ENCODE data around the gene HIC1.

DNA sequence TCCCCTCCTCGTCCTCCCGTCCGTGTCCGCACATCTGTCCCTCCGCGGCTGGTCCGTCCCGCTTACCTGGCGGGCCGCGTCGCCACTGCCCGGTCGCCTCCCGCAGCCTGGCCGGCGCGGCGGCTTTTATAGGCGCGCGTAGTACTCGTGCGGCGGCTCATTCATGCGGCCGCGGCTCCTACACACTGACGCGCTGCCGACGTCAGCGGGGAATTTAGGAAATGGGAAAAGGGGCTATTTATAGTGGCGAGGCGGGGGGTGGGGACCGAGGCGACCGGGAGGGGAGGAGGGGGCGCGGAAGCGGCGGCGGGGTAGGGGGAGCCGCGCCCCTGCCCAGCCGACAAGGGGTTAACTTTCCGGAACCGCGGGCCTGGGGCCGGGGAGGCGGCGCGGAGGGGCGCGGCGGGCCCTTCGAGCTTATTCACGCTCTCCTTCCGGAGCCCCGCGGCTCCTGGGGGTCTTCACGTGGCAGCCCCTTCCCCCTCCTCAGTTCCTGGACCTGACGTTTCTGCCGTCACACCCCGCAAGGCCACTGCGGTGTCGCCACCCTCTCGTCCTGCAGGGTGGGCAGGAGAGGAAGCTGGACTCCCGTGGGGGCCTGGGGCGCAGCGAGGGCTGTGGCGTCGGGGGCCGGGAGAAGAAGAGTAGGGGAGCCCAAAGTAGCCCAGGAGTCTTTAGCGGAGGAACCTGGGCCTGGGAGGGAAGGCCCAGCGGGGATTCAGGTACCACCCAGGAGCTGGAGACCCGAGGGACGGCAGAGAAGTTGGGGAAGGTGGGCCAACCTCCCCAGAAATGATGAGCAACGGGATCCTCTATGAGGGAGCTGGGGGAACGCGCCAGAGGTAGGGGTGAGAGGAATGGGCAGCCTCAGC is 3.6 kb upstream of the HIC1 start:
- TF ChIP-seq, protein P1, sequence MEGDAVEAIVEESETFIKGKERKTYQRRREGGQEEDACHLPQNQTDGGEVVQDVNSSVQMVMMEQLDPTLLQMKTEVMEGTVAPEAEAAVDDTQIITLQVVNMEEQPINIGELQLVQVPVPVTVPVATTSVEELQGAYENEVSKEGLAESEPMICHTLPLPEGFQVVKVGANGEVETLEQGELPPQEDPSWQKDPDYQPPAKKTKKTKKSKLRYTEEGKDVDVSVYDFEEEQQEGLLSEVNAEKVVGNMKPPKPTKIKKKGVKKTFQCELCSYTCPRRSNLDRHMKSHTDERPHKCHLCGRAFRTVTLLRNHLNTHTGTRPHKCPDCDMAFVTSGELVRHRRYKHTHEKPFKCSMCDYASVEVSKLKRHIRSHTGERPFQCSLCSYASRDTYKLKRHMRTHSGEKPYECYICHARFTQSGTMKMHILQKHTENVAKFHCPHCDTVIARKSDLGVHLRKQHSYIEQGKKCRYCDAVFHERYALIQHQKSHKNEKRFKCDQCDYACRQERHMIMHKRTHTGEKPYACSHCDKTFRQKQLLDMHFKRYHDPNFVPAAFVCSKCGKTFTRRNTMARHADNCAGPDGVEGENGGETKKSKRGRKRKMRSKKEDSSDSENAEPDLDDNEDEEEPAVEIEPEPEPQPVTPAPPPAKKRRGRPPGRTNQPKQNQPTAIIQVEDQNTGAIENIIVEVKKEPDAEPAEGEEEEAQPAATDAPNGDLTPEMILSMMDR (IDR thresholded peaks at IDR 0.05), result no peak
- TF ChIP-seq POLR2A (IDR thresholded peaks at IDR 0.05), result no peak

Data from Peyer's patch (tissue), 4 donors.